Esophagus muscularis mucosa (tissue), 4 donors: ENCODE data around the gene TPK1. TPM values are rescaled to one million over a fixed set of nuclear protein-coding genes. Genes with fewer than 3 reads are reported as not detected.

ENCODE experiments used
- DNase-seq: peaks from one replicate; pipeline ENCODE4 v3.0.0-alpha.2; 2017; ENCODE audit errors: extremely low spot score
- H3K27ac ChIP-seq, 4 donors: fragments of 200-600 bp; sonication (generic); replicated peaks in 1 of 4; 1 replicate in 3 of 4; 2 replicates in 1 of 4; pipeline ENCODE4 v1.5.1; 2016 to 2019; ENCODE audit warnings: mild to moderate bottlenecking in 1 of 4
- H3K27me3 ChIP-seq, 4 donors: fragments of 200-600 bp; sonication (generic); one replicate each; pipeline versions ENCODE4 v1.5.1 to v1.6.0; 2016 to 2019
- H3K36me3 ChIP-seq, 4 donors: fragments of 200-600 bp; sonication (generic); one replicate each; pipeline ENCODE4 v1.5.1; 2016 to 2019
- H3K4me1 ChIP-seq, 4 donors: fragments of 200-600 bp; sonication (generic); one replicate each; pipeline ENCODE4 v1.5.1; 2016 to 2019
- H3K4me3 ChIP-seq, 4 donors: fragments of 200-600 bp; sonication (generic); 1 replicate in 2 of 4; 2 replicates in 2 of 4; pipeline ENCODE4 v1.5.1; 2016 to 2019; ENCODE audit warnings: mild to moderate bottlenecking in 4 of 4, moderate library complexity in 1 of 4
- H3K9me3 ChIP-seq, 4 donors: fragments of 200-600 bp; sonication (generic); 1 replicate in 3 of 4; 2 replicates in 1 of 4; pipeline ENCODE4 v1.5.1; 2016 to 2019
- EP300 ChIP-seq: sonication (generic); formaldehyde crosslinking; IDR thresholded peaks from one replicate; pipeline ENCODE4 v1.6.1; 2017; ENCODE audit warnings: antibody characterized with exemption
- POLR2A ChIP-seq: fragments of 450-650 bp; IDR thresholded peaks from one replicate; pipeline ENCODE4 v1.6.1; 2017; ENCODE audit warnings: antibody characterized with exemption, moderate library complexity, mild to moderate bottlenecking, low read depth
- POLR2AphosphoS5 ChIP-seq, 2 donors: sonication (generic); formaldehyde crosslinking; IDR thresholded peaks; one replicate each; pipeline ENCODE4 v1.6.1; 2017; ENCODE audit warnings: antibody characterized with exemption in 2 of 2
- WGBS: methylation state at CpG from one replicate; pipeline ENCODE4 v1.1.5; 2018; 5-methylcytosine and 5-hydroxymethylcytosine counted together
- intact Hi-C: fragments of 100-400 bp; cut with DNase I; formaldehyde crosslinking; loops from one replicate; pipeline ENCODE4 v1.15.1; 2023
- total RNA-seq, 4 donors: library from RNA; depleted of rRNA; stranded (reverse); fragments of >200 nt; gene quantifications; one replicate each; pipeline versions ENCODE4 v1.1.0 to v1.2.1, GENCODE V29; 2016
- TF ChIP-seq, protein P1 (sequence below), 3 experiments: fragments of 200-600 bp in 2 of 3; fragments of 450-650 bp in 1 of 3; sonication (generic) in 2 of 3; IDR thresholded peaks; one replicate each; pipeline ENCODE4 v1.5.1; 2017 to 2019; ENCODE audit warnings: antibody characterized with exemption in 3 of 3, mild to moderate bottlenecking in 2 of 3, moderate library complexity in 1 of 3

Gene TPK1
- 1 to 10 TPM; 2.7 to 4.3 (median 3.4) TPM for total RNA-seq

DNA sequence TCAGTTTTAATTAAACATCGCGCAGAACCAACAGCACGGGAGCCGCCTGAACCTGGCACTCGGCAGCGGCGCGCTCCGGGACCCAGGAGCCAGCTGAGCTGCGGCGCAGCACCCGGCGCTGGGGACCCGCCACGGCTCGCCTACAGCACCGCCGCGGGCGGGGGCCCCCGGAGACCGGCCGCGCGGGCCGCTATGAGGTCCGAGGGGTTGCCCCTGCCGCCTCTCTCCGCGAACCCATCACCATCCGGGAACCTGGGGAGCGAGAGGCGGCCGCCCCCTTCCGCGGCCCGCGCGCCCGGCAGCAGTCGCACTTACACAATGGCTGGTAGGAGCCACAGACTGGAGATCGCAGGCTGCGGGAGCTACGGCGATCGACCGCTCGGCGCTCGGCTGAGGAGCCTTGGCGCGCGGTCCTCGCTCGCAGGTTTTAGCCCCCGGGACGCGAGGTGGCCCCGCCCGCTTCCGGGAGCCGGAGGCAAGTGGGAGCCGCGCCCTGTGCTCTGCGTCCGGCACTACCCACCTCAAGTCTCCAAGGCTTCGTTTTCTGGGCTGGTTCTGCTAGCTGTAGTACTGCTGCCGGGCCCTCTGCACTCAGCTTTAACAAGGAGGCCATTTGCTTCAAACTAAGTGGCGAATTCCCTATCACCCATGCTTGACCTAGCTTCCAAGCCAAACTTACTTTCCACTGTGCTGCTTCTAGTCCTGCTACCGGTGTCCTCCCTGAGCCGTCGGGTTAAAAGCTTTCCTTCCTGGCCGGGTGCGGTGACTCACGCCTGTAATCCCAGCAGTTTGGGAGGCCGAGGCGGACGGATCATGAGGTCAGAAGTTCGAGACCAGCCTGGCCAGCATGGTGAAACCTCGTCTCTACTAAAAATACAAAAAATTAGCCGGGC is at the start of gene TPK1:
TSS of gene TPK1 (minus strand) at position 402 of the 893 bp plus-strand sequence. CDS start 451 bp downstream, outside the sequence.
- Histone ChIP-seq H3K27ac (peak within 1 kb of the TSS; percentile 93 to 99 (median 96)), H3K27me3 (no peaks in the 10 kb centered on the region), H3K9me3 (peaks cover 0 to 18% (median 0%) of the 10 kb centered on the region in 4 donors), H3K36me3 (no peaks in the 10 kb centered on the region), H3K4me3 (peak within 1 kb of the TSS; percentile 76 to 93 (median 84)), H3K4me1 (peaks cover 8 to 19% (median 17%) of the 10 kb centered on the region in 4 donors)
- peak; percentile 96 for DNase-seq
- TF ChIP-seq POLR2A (peak; percentile 43), EP300 (no peak), POLR2AphosphoS5 (IDR thresholded peaks at IDR 0.05) (peak; percentile 91 to 93)
- TF ChIP-seq, protein P1, sequence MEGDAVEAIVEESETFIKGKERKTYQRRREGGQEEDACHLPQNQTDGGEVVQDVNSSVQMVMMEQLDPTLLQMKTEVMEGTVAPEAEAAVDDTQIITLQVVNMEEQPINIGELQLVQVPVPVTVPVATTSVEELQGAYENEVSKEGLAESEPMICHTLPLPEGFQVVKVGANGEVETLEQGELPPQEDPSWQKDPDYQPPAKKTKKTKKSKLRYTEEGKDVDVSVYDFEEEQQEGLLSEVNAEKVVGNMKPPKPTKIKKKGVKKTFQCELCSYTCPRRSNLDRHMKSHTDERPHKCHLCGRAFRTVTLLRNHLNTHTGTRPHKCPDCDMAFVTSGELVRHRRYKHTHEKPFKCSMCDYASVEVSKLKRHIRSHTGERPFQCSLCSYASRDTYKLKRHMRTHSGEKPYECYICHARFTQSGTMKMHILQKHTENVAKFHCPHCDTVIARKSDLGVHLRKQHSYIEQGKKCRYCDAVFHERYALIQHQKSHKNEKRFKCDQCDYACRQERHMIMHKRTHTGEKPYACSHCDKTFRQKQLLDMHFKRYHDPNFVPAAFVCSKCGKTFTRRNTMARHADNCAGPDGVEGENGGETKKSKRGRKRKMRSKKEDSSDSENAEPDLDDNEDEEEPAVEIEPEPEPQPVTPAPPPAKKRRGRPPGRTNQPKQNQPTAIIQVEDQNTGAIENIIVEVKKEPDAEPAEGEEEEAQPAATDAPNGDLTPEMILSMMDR (IDR thresholded peaks at IDR 0.05), result no peak
- intact Hi-C loops, result loop anchor here (10.0 kb wide), 1 partner anchor 101 kb away; no protein-coding TSS in a partner anchor
- 33% methylated on average over 17 of the region's 81 CpGs for WGBS

DNA sequence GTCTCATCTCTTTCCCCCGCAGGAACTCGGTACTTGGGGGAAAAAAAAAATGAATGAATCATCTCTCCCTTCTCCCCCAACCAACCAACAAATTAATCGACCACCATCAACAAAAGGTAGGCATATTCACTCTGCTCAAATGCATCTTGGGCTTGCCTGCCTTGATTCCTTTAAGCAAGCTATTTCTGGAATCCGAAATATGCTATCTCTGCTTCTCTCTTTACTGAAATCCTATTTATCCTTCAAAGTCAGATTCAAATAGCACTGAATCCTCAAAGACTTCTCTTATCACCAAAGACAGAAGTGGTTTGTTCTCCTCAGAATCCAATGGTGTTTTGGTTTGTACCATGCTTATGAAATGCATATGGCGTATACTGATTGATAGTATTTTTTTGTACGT is 49.6 kb upstream of the TPK1 start:
- H3K9me3 ChIP-seq, result no peaks in the 10 kb centered on the region
- H3K4me3 ChIP-seq, result no peak overlapping the region
- DNase-seq, result no peak
- 81% methylated on average over 6 of the region's 6 CpGs for WGBS
- H3K27me3 ChIP-seq, result no peaks in the 10 kb centered on the region
- no peaks in the 10 kb centered on the region for H3K4me1 ChIP-seq
- H3K27ac ChIP-seq, result no peak overlapping the region
- H3K36me3 ChIP-seq, result no peaks in the 10 kb centered on the region
- intact Hi-C loops, result no loop called here
- TF ChIP-seq, protein P1 (IDR thresholded peaks at IDR 0.05), result no peak
- TF ChIP-seq POLR2AphosphoS5 (IDR thresholded peaks at IDR 0.05) (no peak), EP300 (no peak), POLR2A (no peak)

- WGBS, result 38% methylated on average over 2 of the region's 2 CpGs
- TF ChIP-seq, protein P1 (IDR thresholded peaks at IDR 0.05), result no peak
- TF ChIP-seq POLR2A (no peak), POLR2AphosphoS5 (IDR thresholded peaks at IDR 0.05) (no peak), EP300 (no peak)
- H3K36me3 ChIP-seq, result no peaks in the 10 kb centered on the region
- no peaks in the 10 kb centered on the region for H3K9me3 ChIP-seq
- no peak for DNase-seq
- H3K27ac ChIP-seq, result no peak overlapping the region
- H3K4me3 ChIP-seq, result no peak overlapping the region
- intact Hi-C loops, result no loop called here
- H3K4me1 ChIP-seq, result no peaks in the 10 kb centered on the region
- no peaks in the 10 kb centered on the region for H3K27me3 ChIP-seq
Observed at GRCh38 chr7:144884896-144885295, 49.0 kb upstream of the TPK1 start.

DNA sequence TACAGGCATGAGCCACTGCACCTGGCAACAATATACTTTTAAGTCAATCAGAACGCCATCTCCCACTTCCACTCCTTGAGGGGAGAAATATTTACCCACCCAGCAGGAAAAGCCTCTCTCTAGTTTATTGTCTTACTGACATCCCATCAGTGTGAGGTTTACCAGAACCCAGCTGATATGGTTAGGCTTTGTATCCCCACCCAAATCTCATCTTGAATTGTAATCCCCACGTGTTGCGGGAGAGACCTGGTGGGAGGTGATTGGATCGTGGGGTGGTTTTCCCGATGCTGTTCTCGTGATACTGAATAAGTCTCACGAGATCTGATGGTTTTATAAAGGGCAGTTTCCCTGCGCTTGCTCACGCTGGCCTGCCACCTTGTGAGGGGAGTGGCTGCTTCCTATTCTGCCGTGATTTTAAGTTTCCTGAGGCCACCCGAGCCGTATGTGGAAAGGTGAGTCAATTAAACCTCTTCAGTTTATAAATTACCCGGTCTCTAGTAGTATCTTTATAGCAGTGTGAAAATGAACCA is 37.5 kb upstream of the TPK1 start:
- Histone ChIP-seq H3K27me3 (no peaks in the 10 kb centered on the region), H3K27ac (no peak overlapping the region), H3K4me3 (no peak overlapping the region), H3K36me3 (no peaks in the 10 kb centered on the region), H3K4me1 (no peaks in the 10 kb centered on the region), H3K9me3 (no peaks in the 10 kb centered on the region)
- 89% methylated on average over 13 of the region's 13 CpGs for WGBS
- intact Hi-C loops, result no loop called here
- DNase-seq, result no peak
- TF ChIP-seq POLR2AphosphoS5 (IDR thresholded peaks at IDR 0.05) (no peak), EP300 (no peak)
- TF ChIP-seq, protein P1 (IDR thresholded peaks at IDR 0.05), result no peak
